ENCODE data around the gene ZFP36L2. TPM values are rescaled to one million over a fixed set of nuclear protein-coding genes. Genes with fewer than 3 reads are reported as not detected.

The ZFP36L2 gene
- total RNA-seq, 1 donor from 2014 or later: 41.4 TPM

DNA sequence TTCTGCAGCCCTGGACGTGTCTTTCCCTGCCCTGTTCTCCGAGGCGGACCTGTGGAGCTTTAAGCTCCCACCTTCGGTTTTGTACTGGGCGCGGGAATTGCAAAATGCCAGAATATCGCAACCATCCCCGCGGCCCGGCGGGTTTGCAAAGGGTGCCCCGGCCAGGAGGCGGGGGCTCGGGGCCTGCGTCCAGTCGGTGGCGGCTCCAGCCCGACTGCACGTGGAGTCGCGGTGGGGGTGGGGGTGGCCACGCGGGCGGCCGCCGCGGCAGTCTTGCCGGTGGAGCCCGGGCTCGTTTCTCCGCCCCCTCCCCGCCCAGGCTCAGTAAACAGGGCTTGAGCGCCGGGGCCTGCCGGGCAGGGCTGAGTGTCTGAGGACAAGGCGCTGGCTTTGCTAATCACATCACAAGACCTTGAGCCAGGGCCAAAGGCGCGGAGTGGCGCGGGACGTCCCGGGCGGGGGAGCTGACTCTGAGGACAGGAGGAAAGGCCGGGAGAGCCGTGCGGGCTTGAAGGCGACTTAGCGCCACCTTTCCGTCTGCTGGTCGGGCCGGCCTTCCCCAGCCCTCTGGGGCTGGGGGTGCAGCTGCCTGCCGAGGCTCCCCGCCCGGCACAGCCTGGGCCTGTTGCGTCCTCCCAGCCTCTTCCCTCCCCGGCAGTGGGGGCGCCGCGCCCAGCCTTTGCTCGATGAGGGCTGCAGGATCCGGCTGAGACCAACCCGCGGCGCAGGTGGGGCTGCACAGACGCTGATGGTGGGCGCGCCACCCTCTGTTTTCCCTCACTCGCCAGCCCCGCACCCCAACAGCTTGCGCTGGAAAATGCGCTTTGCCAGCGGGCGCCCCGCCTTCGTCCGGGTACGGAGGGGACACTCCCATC lies 786 bp upstream of the ZFP36L2 start:
- intact Hi-C loops (cut with DNase I): loop anchor here (2.0 kb wide), 3 partner anchors 68 to 368 kb away; no protein-coding TSS in a partner anchor
- DNase-seq (ENCODE audit: low spot score): peak; percentile 95

DNA sequence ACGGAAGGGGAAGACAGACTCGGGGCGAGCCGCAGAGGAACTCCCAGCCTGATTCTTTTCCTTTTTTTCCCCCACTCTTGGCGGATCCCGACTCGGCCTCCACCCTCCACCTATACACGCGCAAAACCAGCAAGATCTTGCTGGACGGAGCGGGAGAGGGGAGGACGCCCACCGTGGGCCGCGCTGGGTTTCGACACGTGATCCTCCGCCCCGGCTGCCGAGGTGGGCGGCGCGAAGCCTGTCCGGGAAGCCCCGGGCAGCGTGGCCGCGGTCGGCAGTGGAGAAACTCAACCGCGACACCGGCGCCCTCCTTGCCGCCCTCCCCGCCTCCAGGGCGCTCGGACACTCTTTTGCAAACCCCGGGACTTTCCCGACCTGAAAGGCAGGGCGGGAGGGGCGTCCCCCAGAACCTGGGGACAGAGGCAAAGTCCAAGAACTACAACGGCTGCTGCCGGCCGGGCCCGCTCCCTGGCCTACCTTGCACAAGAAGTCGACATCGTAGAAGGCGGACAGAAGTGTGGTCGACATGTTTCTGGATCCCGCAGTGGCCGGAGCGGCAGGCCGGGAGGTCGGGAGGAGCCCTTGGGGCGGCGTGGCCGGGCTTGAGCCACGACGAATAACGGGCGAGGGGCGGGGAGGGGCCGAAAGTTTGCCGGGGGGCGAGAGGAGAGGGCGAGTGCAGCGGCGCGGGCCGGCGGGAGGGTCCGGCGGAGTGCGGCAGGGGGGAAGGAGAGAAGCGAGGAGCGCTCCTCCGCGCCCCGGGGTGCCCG lies 433 bp downstream of the ZFP36L2 start:
- peak; percentile 90 for DNase-seq (ENCODE audit: low spot score)
- intact Hi-C loops (cut with DNase I): loop anchor here (2.0 kb wide), 3 partner anchors 67 to 367 kb away; no protein-coding TSS in a partner anchor

DNA sequence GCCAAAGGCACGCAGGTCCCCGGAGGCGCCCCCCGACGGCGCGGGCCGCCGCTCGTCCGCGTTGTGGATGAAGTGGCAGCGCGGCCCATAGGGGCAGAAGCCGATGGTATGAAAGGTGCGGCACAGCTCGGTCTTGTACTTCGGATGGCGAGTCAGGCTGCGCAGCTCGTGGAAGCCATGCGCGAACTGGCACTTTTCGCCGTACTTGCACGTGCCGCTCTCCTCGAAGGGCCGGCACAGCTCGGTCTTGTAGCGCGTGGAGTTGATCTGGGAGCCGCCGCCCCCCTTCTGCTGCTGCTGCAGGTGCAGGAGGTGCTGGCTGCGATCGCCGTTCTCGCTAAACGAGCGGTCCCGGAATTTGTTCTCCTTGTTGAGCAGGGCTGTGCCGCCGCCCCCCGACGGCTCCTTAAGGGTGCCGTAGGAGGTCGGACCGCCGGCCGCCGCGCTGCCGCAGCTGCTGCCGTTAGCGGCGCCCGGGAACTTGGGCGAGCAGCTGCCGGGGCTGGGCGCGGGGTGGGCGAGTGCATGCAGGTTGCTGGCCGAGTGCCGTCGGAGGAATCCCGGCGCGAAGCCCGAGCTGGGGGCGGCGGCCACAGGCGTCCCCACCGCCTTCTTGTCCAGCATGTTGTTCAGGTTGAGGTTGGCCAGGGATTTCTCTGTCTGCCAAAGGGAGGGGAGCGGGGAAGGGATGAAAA lies 1.2 kb downstream of the ZFP36L2 start:
- DNase-seq (ENCODE audit: low spot score): no peak
- intact Hi-C loops (cut with DNase I): no loop called here

DNA sequence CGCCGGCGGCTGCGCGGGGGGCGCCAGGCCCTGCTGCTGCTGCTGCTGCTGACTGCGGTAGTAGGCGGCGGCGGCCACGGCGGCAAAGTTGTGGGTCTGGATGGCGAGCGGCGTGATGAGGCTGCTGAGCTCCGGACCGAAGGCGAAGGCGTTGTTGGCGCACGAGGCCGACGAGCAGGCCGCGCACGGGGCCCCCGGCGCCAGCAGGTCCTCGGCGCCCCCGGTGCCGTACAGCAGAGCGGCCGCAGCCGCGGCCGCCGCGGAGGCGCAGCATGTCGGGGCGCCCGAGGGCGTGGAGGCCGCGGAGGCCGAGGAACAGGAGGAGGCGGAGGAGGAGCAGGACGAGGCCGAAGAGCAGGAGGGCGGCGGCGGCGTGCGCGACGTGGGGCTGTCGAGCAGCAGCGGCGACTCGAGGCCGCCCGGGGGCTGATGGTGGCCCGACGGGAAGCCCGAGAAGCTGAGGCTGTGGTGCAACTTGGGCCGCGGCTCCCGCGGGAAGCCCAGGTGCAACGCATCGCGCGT lies 1.8 kb downstream of the ZFP36L2 start:
- intact Hi-C loops (cut with DNase I): loop anchor here (5.0 kb wide), 1 partner anchor 142 kb away; no protein-coding TSS in a partner anchor
- DNase-seq (ENCODE audit: low spot score): no peak

GRCh38 chr2:43224131-43224570 lies 2.3 kb downstream of the ZFP36L2 start:
- intact Hi-C loops (cut with DNase I): loop anchor here (5.0 kb wide), 1 partner anchor 142 kb away; no protein-coding TSS in a partner anchor

GRCh38 chr2:43223521-43224001 lies 2.8 kb downstream of the ZFP36L2 start:
- no peak for DNase-seq (ENCODE audit: low spot score)
- intact Hi-C loops (cut with DNase I): loop anchor here (5.0 kb wide), 1 partner anchor 141 kb away; no protein-coding TSS in a partner anchor

More at GRCh38 chr2:43224131-43224570, 2.3 kb downstream of the ZFP36L2 start:
- DNase-seq (ENCODE audit: low spot score): peak; percentile 90

DNA sequence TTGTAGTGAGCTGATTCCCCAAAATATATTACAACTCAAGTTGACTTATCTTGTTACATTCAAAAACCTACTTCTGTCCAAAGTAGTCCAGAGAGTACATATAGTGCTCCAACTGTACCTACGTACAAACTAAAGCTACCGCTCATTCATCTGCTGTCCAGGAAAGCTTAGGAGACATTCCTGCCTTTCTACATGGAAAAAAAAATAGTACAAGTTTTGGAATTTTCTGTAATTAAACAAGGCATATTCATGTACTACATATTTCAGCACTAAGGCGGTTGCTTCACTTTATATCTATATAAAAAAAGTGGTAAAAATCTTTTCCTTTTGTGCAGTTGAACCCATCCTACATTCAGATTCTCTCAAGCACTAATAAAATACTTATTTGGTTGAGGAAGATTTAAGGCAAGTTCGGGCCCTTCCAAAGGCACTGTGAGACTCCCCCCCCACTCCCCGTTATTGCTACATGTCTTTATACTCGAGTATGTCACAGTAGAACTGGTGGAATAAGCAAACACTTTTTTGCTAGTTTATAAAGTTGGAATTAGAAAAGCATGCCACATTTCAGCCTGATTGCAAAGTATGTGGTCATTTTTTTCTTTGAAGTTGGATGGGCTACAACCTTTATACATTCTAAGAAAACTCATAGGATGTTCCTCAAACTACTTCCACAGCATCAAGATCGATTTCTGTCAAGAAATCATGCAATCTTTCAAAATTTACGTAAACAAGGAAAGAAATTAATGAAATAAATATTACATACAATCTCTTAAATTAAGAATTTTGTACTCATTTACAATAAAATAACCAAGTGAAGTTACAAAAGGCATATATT lies 3.7 kb downstream of the ZFP36L2 start:
- intact Hi-C loops (cut with DNase I): loop anchor here (5.0 kb wide), 1 partner anchor 140 kb away; no protein-coding TSS in a partner anchor
- peak; percentile 14 for DNase-seq (ENCODE audit: low spot score)

GRCh38 chr2:43221763-43222474 lies 4.5 kb downstream of the ZFP36L2 start:
- peak; percentile 94 for DNase-seq (ENCODE audit: low spot score)
- intact Hi-C loops (cut with DNase I): loop anchor here (5.0 kb wide), 1 partner anchor 140 kb away; no protein-coding TSS in a partner anchor

GRCh38 chr2:43221124-43221762 lies 5.2 kb downstream of the ZFP36L2 start:
- peak; percentile 78 for DNase-seq (ENCODE audit: low spot score)
- intact Hi-C loops (cut with DNase I): loop anchor here (5.0 kb wide), 1 partner anchor 139 kb away; no protein-coding TSS in a partner anchor

- intact Hi-C loops (cut with DNase I): loop anchor here (5.0 kb wide), 1 partner anchor 138 kb away; no protein-coding TSS in a partner anchor
- no peak for DNase-seq (ENCODE audit: low spot score)
These were observed 5.7 kb downstream of the ZFP36L2 start for GRCh38 chr2:43220760-43221123.

- DNase-seq (ENCODE audit: low spot score): no peak
- intact Hi-C loops (cut with DNase I): loop anchor here (5.0 kb wide), 1 partner anchor 138 kb away; no protein-coding TSS in a partner anchor
These were observed 6.1 kb downstream of the ZFP36L2 start for GRCh38 chr2:43220229-43220751.

- peak; percentile 96 for DNase-seq (ENCODE audit: low spot score)
- intact Hi-C loops (cut with DNase I): loop anchor here (5.0 kb wide), 2 partner anchors 42 to 137 kb away; no protein-coding TSS in a partner anchor
These were observed 6.8 kb downstream of the ZFP36L2 start for GRCh38 chr2:43219383-43220228.

- intact Hi-C loops (cut with DNase I): loop anchor here (5.0 kb wide), 1 partner anchor 42 kb away; no protein-coding TSS in a partner anchor
- DNase-seq (ENCODE audit: low spot score): peak; percentile 87
These were observed 7.6 kb downstream of the ZFP36L2 start for GRCh38 chr2:43218702-43219382.

- intact Hi-C loops (cut with DNase I): loop anchor here (5.0 kb wide), 1 partner anchor 41 kb away; no protein-coding TSS in a partner anchor
- DNase-seq (ENCODE audit: low spot score): no peak
These were observed 8.2 kb downstream of the ZFP36L2 start for GRCh38 chr2:43218155-43218701.

Measured in cardiac septum (tissue), 1 donor.